Stimulated activated naive CD8-positive, alpha-beta T cell treated with anti-CD3 and anti-CD28 coated beads, Interleukin-15, amount 100 ng/mL, for 72 hours (primary cell): ENCODE data around the gene KL.

Experiments
- ATAC-seq: fragments of 150-1000 bp; cut with Tn5 transposase; 2 replicates; pipeline ENCODE4 v1.10.0; 2021; ENCODE audit warnings: mild to moderate bottlenecking, moderate library complexity
- DNase-seq, 2 donors: peaks; one replicate each; pipeline ENCODE4 v3.0.0; 2021 to 2022
- H3K27ac Mint-ChIP-seq, 2 donors: one replicate each; pipeline ENCODE4 v1.8.0; 2022; ENCODE audit warnings: mild to moderate bottlenecking in 2 of 2, mixed read lengths in 2 of 2, moderate library complexity in 2 of 2
- H3K27me3 Mint-ChIP-seq: one replicate; pipeline ENCODE4 v1.8.0; 2022; ENCODE audit warnings: mixed read lengths
- H3K4me1 Mint-ChIP-seq: one replicate; pipeline ENCODE4 v1.8.0; 2022; ENCODE audit warnings: mild to moderate bottlenecking, mixed read lengths
- H3K4me3 Mint-ChIP-seq, 2 donors: one replicate each; pipeline ENCODE4 v1.8.0; 2022; ENCODE audit warnings: mild to moderate bottlenecking in 2 of 2, mixed read lengths in 2 of 2, moderate library complexity in 1 of 2
- H3K9me3 Mint-ChIP-seq, 2 donors: one replicate each; pipeline ENCODE4 v1.8.0; 2022; ENCODE audit warnings: mixed read lengths in 2 of 2

The KL gene

DNA sequence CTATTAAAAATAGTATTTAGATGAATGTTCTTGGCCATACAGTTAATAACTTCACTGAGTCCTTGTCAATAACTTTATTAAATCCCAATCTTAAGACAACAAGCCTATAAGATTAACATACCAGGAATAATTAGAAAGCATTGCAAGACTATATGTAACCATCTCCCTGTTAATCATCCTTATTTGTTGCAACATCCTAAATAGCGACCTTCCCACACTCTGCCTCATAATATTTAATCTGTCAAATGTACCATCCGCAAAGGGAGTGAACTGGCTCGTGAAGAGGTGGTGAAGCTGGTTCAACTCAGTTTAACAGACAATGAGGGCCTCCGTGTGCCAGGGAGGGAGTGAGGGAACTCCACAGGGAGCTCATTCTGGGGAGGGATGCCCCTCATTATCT lies 33.9 kb downstream of the KL start:
- ATAC-seq: no peak
- Mint-ChIP-seq H3K27ac (no peak overlapping the region), H3K9me3 (no peaks in the 10 kb centered on the region), H3K4me3 (no peak overlapping the region), H3K4me1 (no peaks in the 10 kb centered on the region), H3K27me3 (peaks cover 33% of the 10 kb centered on the region)
- DNase-seq: no peak

GRCh38 chr13:33051632-33052031 lies 35.4 kb downstream of the KL start:
- ATAC-seq (no peak), DNase-seq (no peak)
- Mint-ChIP-seq H3K27ac (no peak overlapping the region), H3K9me3 (no peaks in the 10 kb centered on the region), H3K27me3 (peaks cover 22% of the 10 kb centered on the region), H3K4me3 (no peak overlapping the region), H3K4me1 (no peaks in the 10 kb centered on the region)

DNA sequence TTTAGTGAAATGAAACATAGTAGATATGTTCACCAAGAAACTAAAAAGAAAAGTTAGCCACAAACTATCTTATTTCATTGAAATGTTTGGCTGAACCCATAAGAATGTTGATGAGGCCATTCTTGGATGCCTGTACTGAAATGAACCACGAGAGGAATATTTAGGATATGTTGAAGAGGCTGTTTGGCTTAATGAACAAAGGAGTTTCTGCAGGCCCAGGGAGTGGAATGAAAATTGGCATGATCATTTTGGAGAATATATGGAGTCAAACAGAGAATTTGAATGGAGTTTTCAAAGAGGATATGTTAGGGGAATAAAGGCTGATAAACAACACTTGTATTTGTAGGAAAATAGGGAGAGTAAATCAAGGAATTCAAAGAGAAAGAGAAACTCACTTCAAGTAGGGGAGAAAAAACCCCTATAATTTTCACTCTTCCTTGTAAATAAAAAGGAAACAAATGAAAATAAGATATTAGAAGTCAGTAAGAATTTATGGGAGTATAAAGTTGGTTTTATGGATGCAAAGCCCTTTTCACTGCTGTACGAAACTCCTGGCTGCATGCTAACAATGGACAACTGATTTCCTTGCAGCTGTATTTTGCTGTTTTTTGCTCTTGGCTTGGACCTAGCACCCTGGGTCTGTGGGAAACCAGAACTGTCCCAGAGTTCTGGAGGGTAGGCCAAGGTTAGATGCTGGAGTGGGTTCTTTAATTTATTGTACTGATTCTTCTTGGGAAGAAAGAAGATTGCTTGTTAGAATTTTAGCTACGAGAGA lies 36.5 kb downstream of the KL start:
- DNase-seq (no peak), ATAC-seq (no peak)
- Mint-ChIP-seq H3K27me3 (peaks cover 19% of the 10 kb centered on the region), H3K4me1 (no peaks in the 10 kb centered on the region), H3K27ac (no peak overlapping the region), H3K9me3 (no peaks in the 10 kb centered on the region), H3K4me3 (no peak overlapping the region)

- Mint-ChIP-seq H3K4me3 (no peak overlapping the region), H3K27me3 (peaks cover 19% of the 10 kb centered on the region), H3K4me1 (no peaks in the 10 kb centered on the region), H3K27ac (no peak overlapping the region), H3K9me3 (no peaks in the 10 kb centered on the region)
- DNase-seq (no peak), ATAC-seq (no peak)
These were observed 37.3 kb downstream of the KL start for GRCh38 chr13:33053397-33054066.

- DNase-seq (no peak), ATAC-seq (no peak)
- H3K4me3 Mint-ChIP-seq: no peak overlapping the region
- H3K27me3 Mint-ChIP-seq: no peaks in the 10 kb centered on the region
- no peak overlapping the region for H3K27ac Mint-ChIP-seq
- H3K9me3 Mint-ChIP-seq: no peaks in the 10 kb centered on the region
- no peaks in the 10 kb centered on the region for H3K4me1 Mint-ChIP-seq
These were observed 41.0 kb downstream of the KL start for GRCh38 chr13:33057019-33057780.

- H3K27ac Mint-ChIP-seq: no peak overlapping the region
- H3K27me3 Mint-ChIP-seq: no peaks in the 10 kb centered on the region
These were observed 42.6 kb downstream of the KL start for GRCh38 chr13:33058776-33059327.

DNA sequence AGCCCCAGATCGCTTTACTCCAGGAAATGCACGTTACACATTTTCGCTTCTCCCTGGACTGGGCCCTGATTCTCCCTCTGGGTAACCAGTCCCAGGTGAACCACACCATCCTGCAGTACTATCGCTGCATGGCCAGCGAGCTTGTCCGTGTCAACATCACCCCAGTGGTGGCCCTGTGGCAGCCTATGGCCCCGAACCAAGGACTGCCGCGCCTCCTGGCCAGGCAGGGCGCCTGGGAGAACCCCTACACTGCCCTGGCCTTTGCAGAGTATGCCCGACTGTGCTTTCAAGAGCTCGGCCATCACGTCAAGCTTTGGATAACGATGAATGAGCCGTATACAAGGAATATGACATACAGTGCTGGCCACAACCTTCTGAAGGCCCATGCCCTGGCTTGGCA lies 44.6 kb downstream of the KL start:
- Mint-ChIP-seq H3K9me3 (no peaks in the 10 kb centered on the region), H3K27me3 (no peaks in the 10 kb centered on the region)
- DNase-seq: no peak

More at GRCh38 chr13:33058776-33059327, 42.6 kb downstream of the KL start:
- H3K9me3 Mint-ChIP-seq: no peaks in the 10 kb centered on the region
- no peaks in the 10 kb centered on the region for H3K4me1 Mint-ChIP-seq
- no peak for ATAC-seq
- H3K4me3 Mint-ChIP-seq: no peak overlapping the region
- no peak for DNase-seq

DNA sequence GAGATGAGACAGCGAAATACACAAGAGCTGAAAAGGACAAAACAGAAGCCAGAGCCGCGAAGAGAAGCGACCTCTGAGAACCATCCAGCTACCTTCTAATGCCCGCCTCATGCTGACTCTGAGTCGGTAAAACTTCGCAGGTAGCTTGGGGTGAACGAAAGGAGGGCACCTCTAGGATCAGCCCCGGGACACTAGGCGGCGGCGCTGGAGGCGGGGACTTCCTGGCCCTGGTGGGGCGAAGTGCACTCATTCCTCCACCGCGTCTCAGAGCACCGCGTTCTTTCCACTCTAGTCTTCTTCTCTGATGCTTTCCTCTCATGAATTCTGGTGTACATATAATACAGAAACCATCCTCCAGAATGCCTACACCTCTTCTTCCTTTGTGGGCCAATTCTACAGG lies 50.1 kb downstream of the KL start:
- Mint-ChIP-seq H3K4me1 (no peaks in the 10 kb centered on the region), H3K27ac (no peak overlapping the region), H3K27me3 (no peaks in the 10 kb centered on the region), H3K4me3 (no peak overlapping the region), H3K9me3 (no peaks in the 10 kb centered on the region)
- no peak for DNase-seq
- no peak for ATAC-seq

More for the DNA sequence above, 44.6 kb downstream of the KL start:
- ATAC-seq: no peak
- Mint-ChIP-seq H3K4me1 (no peaks in the 10 kb centered on the region), H3K4me3 (no peak overlapping the region), H3K27ac (peak overlapping the region in 1 of 2 donors; percentile 27)

DNA sequence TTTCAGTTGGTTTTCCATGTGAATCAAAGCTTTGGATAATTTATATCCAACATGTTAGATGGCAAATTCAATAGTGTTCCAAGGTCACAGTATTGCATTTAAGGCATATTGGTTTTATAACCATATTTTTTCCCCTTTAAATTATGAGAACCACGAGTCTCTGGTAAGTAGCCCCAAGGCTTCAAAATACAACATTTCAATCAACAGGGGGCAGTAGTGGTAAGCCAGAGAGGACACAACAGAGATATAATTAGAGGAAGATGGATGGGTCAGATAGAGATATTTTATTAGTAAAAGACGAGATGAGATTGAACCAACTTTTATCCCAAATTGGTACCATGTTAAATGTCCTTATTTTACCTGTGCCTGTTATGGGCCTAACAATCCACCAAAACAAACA lies 53.1 kb downstream of the KL start:
- Mint-ChIP-seq H3K4me1 (peaks cover 11% of the 10 kb centered on the region), H3K27ac (no peak overlapping the region), H3K27me3 (no peaks in the 10 kb centered on the region), H3K4me3 (no peak overlapping the region), H3K9me3 (no peaks in the 10 kb centered on the region)
- no peak for ATAC-seq
- DNase-seq: no peak

DNA sequence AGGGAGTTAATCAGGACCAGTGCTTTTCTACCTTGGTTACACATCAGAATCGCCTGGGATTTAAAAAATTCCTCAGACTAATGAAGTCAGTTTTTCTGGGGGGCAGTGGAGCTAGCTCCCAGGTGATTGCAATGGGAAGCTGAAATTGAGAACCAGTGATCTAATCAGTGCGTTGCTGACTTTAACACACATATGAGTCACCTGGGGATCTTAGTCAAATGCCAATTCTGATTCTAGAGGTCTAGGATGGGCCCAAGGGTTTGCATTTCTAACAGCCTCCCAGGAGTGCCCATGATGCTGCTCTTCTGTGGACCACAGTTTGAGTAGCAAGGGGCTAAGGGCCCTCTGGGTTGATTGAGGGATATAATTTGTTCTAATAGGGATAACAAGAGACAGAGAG lies 54.5 kb downstream of the KL start:
- H3K4me3 Mint-ChIP-seq: no peak overlapping the region
- no peak for DNase-seq
- no peak overlapping the region for H3K27ac Mint-ChIP-seq

DNA sequence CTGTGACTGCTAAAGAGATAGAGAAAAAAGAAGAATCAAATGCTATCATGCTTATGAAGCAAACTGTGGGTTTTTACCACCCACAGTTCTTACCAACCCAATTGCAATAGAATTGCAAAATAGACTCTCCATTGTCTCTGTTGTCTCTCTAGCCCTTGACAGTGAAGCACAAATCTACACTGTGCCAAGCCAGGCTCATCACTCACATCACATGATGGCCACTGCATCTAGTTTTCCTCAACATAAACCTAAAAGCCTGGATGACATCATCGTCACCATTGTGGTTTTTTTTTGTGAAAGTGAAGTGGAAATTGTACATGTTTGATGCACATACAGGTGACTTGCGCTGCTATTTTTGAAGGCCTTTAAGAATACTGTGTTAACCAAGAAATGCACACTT lies 56.1 kb downstream of the KL start:
- Mint-ChIP-seq H3K4me1 (peaks cover 11% of the 10 kb centered on the region), H3K9me3 (no peaks in the 10 kb centered on the region), H3K27ac (no peak overlapping the region), H3K27me3 (no peaks in the 10 kb centered on the region), H3K4me3 (no peak overlapping the region)
- no peak for DNase-seq
- ATAC-seq: peak; percentile 64

More for the DNA sequence above, 54.5 kb downstream of the KL start:
- Mint-ChIP-seq H3K27me3 (no peaks in the 10 kb centered on the region), H3K4me1 (peaks cover 11% of the 10 kb centered on the region), H3K9me3 (no peaks in the 10 kb centered on the region)
- ATAC-seq: no peak

DNA sequence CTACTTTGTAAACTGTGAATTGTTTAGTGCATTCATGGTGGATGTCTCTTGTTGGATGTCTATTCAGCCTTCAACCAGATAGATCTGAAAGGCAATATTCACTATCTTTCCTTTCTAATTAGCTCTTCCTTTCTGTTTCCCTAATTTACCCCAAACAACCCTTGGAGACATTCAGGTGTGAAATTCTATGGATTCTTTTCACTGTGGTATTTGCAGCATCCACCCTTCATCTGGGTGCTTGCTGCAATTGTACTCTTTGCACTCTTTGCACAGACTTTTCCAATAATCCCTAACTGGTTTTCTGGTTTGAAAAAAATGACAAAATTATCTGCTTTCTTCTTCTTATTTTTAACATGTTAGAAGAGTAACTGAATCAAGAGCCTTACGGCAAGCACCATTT lies 56.5 kb downstream of the KL start:
- ATAC-seq (no peak), DNase-seq (no peak)
- Mint-ChIP-seq H3K4me3 (no peak overlapping the region), H3K4me1 (peaks cover 11% of the 10 kb centered on the region), H3K9me3 (no peaks in the 10 kb centered on the region), H3K27ac (no peak overlapping the region), H3K27me3 (no peaks in the 10 kb centered on the region)

DNA sequence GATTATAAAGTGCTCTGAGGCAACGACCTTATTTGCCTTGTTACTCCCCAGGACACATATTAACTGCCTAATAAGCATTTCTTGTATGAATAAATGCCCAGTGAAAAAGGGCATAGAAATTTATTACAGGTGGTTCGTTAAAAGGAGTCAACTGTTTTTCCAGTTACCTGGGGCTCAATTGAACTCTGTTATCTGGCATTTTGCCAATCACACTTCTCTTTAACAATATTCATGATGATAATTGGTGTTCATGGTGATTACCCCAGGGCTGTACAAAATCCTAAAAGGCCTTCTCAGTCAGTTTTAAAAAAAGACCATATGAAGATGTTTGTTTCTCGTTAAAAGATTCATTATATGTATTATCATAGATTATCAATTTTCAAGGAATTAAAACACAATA lies 57.1 kb downstream of the KL start:
- Mint-ChIP-seq H3K4me1 (peaks cover 11% of the 10 kb centered on the region), H3K4me3 (no peak overlapping the region), H3K9me3 (no peaks in the 10 kb centered on the region), H3K27me3 (no peaks in the 10 kb centered on the region), H3K27ac (no peak overlapping the region)
- DNase-seq (no peak), ATAC-seq (no peak)

DNA sequence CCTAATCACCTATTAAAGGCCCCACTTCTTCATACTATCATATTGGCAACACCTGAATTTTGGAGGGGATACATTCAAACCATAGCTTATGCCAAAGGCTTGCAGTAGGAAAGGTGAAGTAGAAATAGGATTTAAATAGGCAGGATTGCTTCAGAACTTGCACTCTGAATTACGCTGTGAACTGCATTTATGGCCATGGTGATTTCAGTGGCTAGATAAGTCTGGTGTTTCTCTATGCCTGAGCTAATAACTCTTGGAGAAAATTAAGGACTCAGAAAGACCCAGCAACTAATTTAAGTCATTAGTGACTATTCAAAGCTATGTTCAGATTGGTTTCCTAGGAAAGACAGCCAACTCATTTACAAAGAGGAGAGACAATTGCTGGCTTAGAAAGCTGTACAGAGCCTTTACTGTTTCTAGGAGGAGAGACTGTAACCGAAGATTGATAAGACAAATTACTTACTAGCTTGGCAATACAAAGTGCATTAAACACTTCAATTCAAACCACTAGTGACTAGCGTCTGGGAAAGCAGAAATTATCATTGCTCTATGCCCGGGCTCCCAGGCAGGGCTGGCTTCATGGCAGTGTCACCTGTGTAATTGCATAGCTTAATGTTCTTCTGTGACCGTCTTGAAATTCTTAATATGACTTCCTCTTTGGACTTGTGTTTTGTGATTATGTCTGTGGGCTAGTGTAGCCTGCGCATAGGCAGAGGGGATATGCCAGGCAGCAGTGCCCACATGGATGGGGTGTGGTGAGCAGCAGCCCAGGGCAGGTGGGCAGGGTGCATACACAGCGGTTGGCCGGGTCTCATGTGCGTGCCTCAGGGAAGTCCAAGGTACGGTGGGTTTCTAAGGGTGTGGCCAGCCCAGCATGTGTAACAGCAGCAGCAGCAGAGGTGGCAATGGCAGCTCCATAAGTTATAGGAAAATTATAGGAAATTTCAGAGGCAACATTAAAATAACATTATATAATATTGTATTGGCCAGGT lies 60.1 kb downstream of the KL start:
- Mint-ChIP-seq H3K27me3 (peaks cover 20% of the 10 kb centered on the region), H3K4me1 (peaks cover 11% of the 10 kb centered on the region), H3K27ac (no peak overlapping the region), H3K9me3 (no peaks in the 10 kb centered on the region), H3K4me3 (no peak overlapping the region)
- ATAC-seq: no peak
- no peak for DNase-seq

- ATAC-seq (no peak), DNase-seq (no peak)
- Mint-ChIP-seq H3K4me3 (no peak overlapping the region), H3K27ac (no peak overlapping the region), H3K9me3 (no peaks in the 10 kb centered on the region), H3K4me1 (no peaks in the 10 kb centered on the region), H3K27me3 (peaks cover 20% of the 10 kb centered on the region)
These were observed 62.0 kb downstream of the KL start for GRCh38 chr13:33078263-33078662.
